Common myeloid progenitor, CD34-positive (primary cell): ENCODE results near the gene UNKL.

Experiments
- CTCF ChIA-PET: fragments of 350-600 bp; sonication (Branson Sonifier 250); formaldehyde crosslinking; loops from one replicate; lab custom pipeline; 2021; ENCODE audit warnings: antibody characterized with exemption; lab: Charles Lee
- POLR2A ChIA-PET: fragments of 350-600 bp; sonication (Branson Sonifier 250); formaldehyde crosslinking; loops from one replicate; lab custom pipeline; 2021; ENCODE audit warnings: antibody characterized with exemption; lab: Charles Lee
- DNase-seq, 3 donors: peaks; one replicate each; pipeline versions ENCODE4 v3.0.0 to v3.0.0-alpha.2; 2013
- H3K27ac ChIP-seq, 2 experiments: 1 replicate in 1 of 2; 2 replicates in 1 of 2; pipeline ENCODE4 v1.7.0; 2013; ENCODE audit warnings: inconsistent platforms in 2 of 2, low read length in 2 of 2, mild to moderate bottlenecking in 2 of 2, low read depth in 1 of 2, moderate library complexity in 1 of 2; ENCODE audit not compliant: severe bottlenecking in 2 of 2, insufficient read depth in 1 of 2, poor library complexity in 1 of 2
- H3K27me3 ChIP-seq, 5 experiments: replicated peaks in 2 of 5; 1 replicate in 3 of 5; 2 replicates in 2 of 5; pipeline versions ENCODE4 v1.6.1 to v1.7.0; 2013; ENCODE audit warnings: low read length in 4 of 5, mild to moderate bottlenecking in 2 of 5, moderate library complexity in 2 of 5, inconsistent platforms in 1 of 5; ENCODE audit not compliant: insufficient read depth in 5 of 5, control insufficient read depth in 4 of 5
- H3K36me3 ChIP-seq, 4 experiments: 1 replicate in 2 of 4; 2 replicates in 2 of 4; pipeline versions ENCODE4 v1.6.1 to v1.7.0; 2013; ENCODE audit warnings: low read length in 3 of 4, control low read depth in 1 of 4, mild to moderate bottlenecking in 1 of 4; ENCODE audit not compliant: control insufficient read depth in 4 of 4, insufficient read depth in 4 of 4
- H3K4me1 ChIP-seq, 4 experiments: 1 replicate in 3 of 4; 2 replicates in 1 of 4; pipeline versions ENCODE4 v1.6.1 to v1.7.1; 2013; ENCODE audit warnings: low read length in 3 of 4, mild to moderate bottlenecking in 3 of 4, control low read depth in 1 of 4, inconsistent platforms in 1 of 4, moderate library complexity in 1 of 4; ENCODE audit not compliant: control insufficient read depth in 4 of 4, insufficient read depth in 4 of 4; ENCODE audit errors: control extremely low read depth in 1 of 4
- H3K4me3 ChIP-seq, 7 experiments: 1 replicate in 4 of 7; 2 replicates in 3 of 7; pipeline versions ENCODE4 v1.5.1 to v1.7.0; 2013; ENCODE audit warnings: mild to moderate bottlenecking in 7 of 7, low read length in 6 of 7, moderate library complexity in 6 of 7, inconsistent platforms in 2 of 7, low read depth in 2 of 7, control low read depth in 1 of 7; ENCODE audit not compliant: insufficient read depth in 4 of 7, control insufficient read depth in 1 of 7; ENCODE audit errors: extremely low read depth in 1 of 7
- H3K9me3 ChIP-seq, 5 experiments: 1 replicate in 4 of 5; 2 replicates in 1 of 5; pipeline versions ENCODE4 v1.6.1 to v1.7.1; 2013; ENCODE audit warnings: low read length in 4 of 5, mild to moderate bottlenecking in 2 of 5, inconsistent platforms in 1 of 5, low read depth in 1 of 5, moderate library complexity in 1 of 5; ENCODE audit not compliant: control insufficient read depth in 4 of 5, insufficient read depth in 2 of 5; ENCODE audit errors: control extremely low read depth in 1 of 5
- WGBS: methylation state at CpG from one replicate; pipeline ENCODE4 v1.1.5; 2013; ENCODE audit not compliant: insufficient coverage; 5-methylcytosine and 5-hydroxymethylcytosine counted together

The UNKL gene

GRCh38 chr16:1426734-1427471 lies 12.4 kb upstream of the UNKL start:
- peak in 1 of 3 donors; percentile 16 for DNase-seq
- WGBS: 90% methylated on average over 39 of the region's 42 CpGs
- no peaks in the 10 kb centered on the region for H3K9me3 ChIP-seq
- ChIA-PET CTCF (interaction anchor here (0.6 to 1.5 kb wide), 5 partner anchors 12 to 713 kb away, joined by 3 to 4 read pairs (median 3); partner anchors contain the start of gene UNKL), POLR2A (no interaction called here)
- peaks cover 0 to 37% (median 17%) of the 10 kb centered on the region in 4 experiments for H3K4me1 ChIP-seq
- no peaks in the 10 kb centered on the region for H3K36me3 ChIP-seq
- no peaks in the 10 kb centered on the region for H3K27me3 ChIP-seq
- no peak overlapping the region for H3K4me3 ChIP-seq
- H3K27ac ChIP-seq: no peak overlapping the region

- WGBS: 93% methylated on average over 14 of the region's 16 CpGs
- Histone ChIP-seq H3K27ac (no peak overlapping the region), H3K4me1 (peaks cover 0 to 32% (median 17%) of the 10 kb centered on the region in 4 experiments), H3K36me3 (no peaks in the 10 kb centered on the region), H3K27me3 (no peaks in the 10 kb centered on the region), H3K4me3 (no peak overlapping the region), H3K9me3 (no peaks in the 10 kb centered on the region)
- DNase-seq: no peak
- ChIA-PET POLR2A (no interaction called here), CTCF (interaction anchor here (0.6 to 1.5 kb wide), 4 partner anchors 112 to 714 kb away, joined by 3 read pairs; no protein-coding TSS in a partner anchor)
Measured at GRCh38 chr16:1425616-1426370, 11.3 kb upstream of the UNKL start.

- DNase-seq: no peak
- POLR2A ChIA-PET: no interaction called here
- no peak overlapping the region for H3K4me3 ChIP-seq
- H3K27ac ChIP-seq: no peak overlapping the region
- CTCF ChIA-PET: no interaction called here
- WGBS: 96% methylated on average over 12 of the region's 12 CpGs
- H3K9me3 ChIP-seq: no peaks in the 10 kb centered on the region
- H3K27me3 ChIP-seq: no peaks in the 10 kb centered on the region
- no peaks in the 10 kb centered on the region for H3K36me3 ChIP-seq
- H3K4me1 ChIP-seq: peaks cover 5 to 32% (median 21%) of the 10 kb centered on the region in 4 experiments
Measured at GRCh38 chr16:1424028-1424427, 9.5 kb upstream of the UNKL start.

GRCh38 chr16:1422076-1422475 lies 7.6 kb upstream of the UNKL start:
- no peak for DNase-seq
- H3K27ac ChIP-seq: no peak overlapping the region
- ChIA-PET CTCF (interaction anchor here (1.1 to 1.5 kb wide), 3 partner anchors 13 to 121 kb away, joined by 3 to 4 read pairs (median 3); no protein-coding TSS in a partner anchor), POLR2A (no interaction called here)
- WGBS: 90% methylated on average over 9 of the region's 10 CpGs
- H3K9me3 ChIP-seq: no peaks in the 10 kb centered on the region
- peaks cover 5 to 17% (median 14%) of the 10 kb centered on the region in 4 experiments for H3K4me1 ChIP-seq
- H3K27me3 ChIP-seq: no peaks in the 10 kb centered on the region
- no peak overlapping the region for H3K4me3 ChIP-seq
- H3K36me3 ChIP-seq: no peaks in the 10 kb centered on the region

- Histone ChIP-seq H3K4me3 (peak overlapping the region; percentile 57 to 98 (median 92)), H3K4me1 (peaks cover 5 to 18% (median 15%) of the 10 kb centered on the region in 4 experiments), H3K27ac (peak overlapping the region; percentile 91 to 96), H3K9me3 (no peaks in the 10 kb centered on the region), H3K27me3 (no peaks in the 10 kb centered on the region), H3K36me3 (no peaks in the 10 kb centered on the region)
- CTCF ChIA-PET: interaction anchor here (0.7 to 1.5 kb wide), 5 partner anchors 12 to 285 kb away, joined by 3 to 4 read pairs (median 3); no protein-coding TSS in a partner anchor
- POLR2A ChIA-PET: interaction anchor here (0.7 to 1.0 kb wide), 2 partner anchors 12 to 362 kb away, joined by 4 to 8 read pairs; partner anchors contain the start of genes NUBP2 and SPSB3
- peak in 1 of 3 donors; percentile 7 for DNase-seq
- 2% methylated on average over 17 of the region's 22 CpGs for WGBS
Measured at GRCh38 chr16:1420111-1420539, 5.6 kb upstream of the UNKL start.

- 100% methylated on average over 2 of the region's 3 CpGs for WGBS
- Histone ChIP-seq H3K4me3 (no peak overlapping the region), H3K36me3 (peaks cover 0 to 5% (median 1%) of the 10 kb centered on the region in 4 experiments), H3K27me3 (no peaks in the 10 kb centered on the region), H3K27ac (no peak overlapping the region), H3K4me1 (peaks cover 5 to 30% (median 22%) of the 10 kb centered on the region in 4 experiments), H3K9me3 (no peaks in the 10 kb centered on the region)
- ChIA-PET POLR2A (no interaction called here), CTCF (interaction anchor here (0.9 kb wide), 1 partner anchor 53 kb away, joined by 3 read pairs; no protein-coding TSS in a partner anchor)
- no peak for DNase-seq
Measured at GRCh38 chr16:1416521-1416941, 2.0 kb upstream of the UNKL start.
